B cell (primary cell): ENCODE measurements around the gene TFEC.

Experiments
- EZH2 ChIP-seq: IDR thresholded peaks from 2 replicates; pipeline ENCODE4 v1.6.1; 2012; ENCODE audit warnings: borderline replicate concordance, low read depth, mild to moderate bottlenecking, moderate library complexity, low read length; ENCODE audit not compliant: insufficient read depth, poor library complexity, severe bottlenecking
- TF ChIP-seq, protein P1 (sequence below): fragments of 200-600 bp; IDR thresholded peaks from one replicate; pipeline ENCODE4 v1.8.0; 2022; ENCODE audit warnings: antibody characterized with exemption, mild to moderate bottlenecking

DNA sequence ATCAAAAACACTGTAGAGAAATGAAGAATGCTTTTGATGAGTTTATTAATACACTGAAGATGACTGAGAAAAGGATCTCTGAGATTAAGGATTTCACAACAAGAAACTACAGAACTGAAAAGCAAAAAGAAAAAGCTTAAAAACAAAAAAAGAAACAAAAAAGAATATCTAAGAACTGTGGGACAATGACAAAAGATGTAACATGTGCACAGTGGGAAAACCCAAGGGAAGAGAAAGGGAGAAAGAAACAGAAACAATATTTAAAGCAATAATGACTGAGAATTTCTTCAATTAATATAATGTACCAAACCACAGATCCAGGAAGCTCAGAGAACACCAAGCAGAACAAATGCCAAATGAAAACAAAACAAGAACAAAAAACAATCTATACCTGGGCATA, 42.2 kb downstream of the TFEC start:
- TF ChIP-seq, protein P1, sequence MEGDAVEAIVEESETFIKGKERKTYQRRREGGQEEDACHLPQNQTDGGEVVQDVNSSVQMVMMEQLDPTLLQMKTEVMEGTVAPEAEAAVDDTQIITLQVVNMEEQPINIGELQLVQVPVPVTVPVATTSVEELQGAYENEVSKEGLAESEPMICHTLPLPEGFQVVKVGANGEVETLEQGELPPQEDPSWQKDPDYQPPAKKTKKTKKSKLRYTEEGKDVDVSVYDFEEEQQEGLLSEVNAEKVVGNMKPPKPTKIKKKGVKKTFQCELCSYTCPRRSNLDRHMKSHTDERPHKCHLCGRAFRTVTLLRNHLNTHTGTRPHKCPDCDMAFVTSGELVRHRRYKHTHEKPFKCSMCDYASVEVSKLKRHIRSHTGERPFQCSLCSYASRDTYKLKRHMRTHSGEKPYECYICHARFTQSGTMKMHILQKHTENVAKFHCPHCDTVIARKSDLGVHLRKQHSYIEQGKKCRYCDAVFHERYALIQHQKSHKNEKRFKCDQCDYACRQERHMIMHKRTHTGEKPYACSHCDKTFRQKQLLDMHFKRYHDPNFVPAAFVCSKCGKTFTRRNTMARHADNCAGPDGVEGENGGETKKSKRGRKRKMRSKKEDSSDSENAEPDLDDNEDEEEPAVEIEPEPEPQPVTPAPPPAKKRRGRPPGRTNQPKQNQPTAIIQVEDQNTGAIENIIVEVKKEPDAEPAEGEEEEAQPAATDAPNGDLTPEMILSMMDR, result no peak
- TF ChIP-seq EZH2, result no peak
